Fibroblast of lung (primary cell): Measurements from ENCODE around the gene DEK. TPM values are rescaled to one million over a fixed set of nuclear protein-coding genes. Genes with fewer than 3 reads are reported as not detected.

ENCODE experiments used
- DNase-seq, 2 donors: peaks; one replicate each; pipeline versions ENCODE4 v3.0.0 to v3.0.0-alpha.2; 2010; ENCODE audit warnings: low read depth in 2 of 2
- H2AFZ ChIP-seq: 2 replicates; pipeline ENCODE4 v1.5.1; 2012; ENCODE audit warnings: low read length, control low read depth, inconsistent platforms
- H3K27ac ChIP-seq: 2 replicates; pipeline ENCODE4 v1.5.1; 2011; ENCODE audit warnings: low read length, control low read depth; ENCODE audit not compliant: insufficient read depth
- H3K27me3 ChIP-seq: 2 replicates; pipeline ENCODE4 v1.5.1; 2011; ENCODE audit warnings: mild to moderate bottlenecking, low read length; ENCODE audit not compliant: control insufficient read depth, insufficient read depth
- H3K36me3 ChIP-seq: 2 replicates; pipeline ENCODE4 v1.5.1; 2011; ENCODE audit warnings: low read length; ENCODE audit not compliant: control insufficient read depth, insufficient read depth
- H3K4me1 ChIP-seq: 2 replicates; pipeline ENCODE4 v1.5.1; 2011; ENCODE audit warnings: low read length; ENCODE audit not compliant: control insufficient read depth, insufficient read depth; ENCODE audit errors: extremely low read depth
- H3K4me2 ChIP-seq: 2 replicates; pipeline ENCODE4 v1.5.1; 2011; ENCODE audit warnings: low read length, control low read depth; ENCODE audit not compliant: insufficient read depth; ENCODE audit errors: extremely low read depth
- H3K4me3 ChIP-seq, 4 experiments: fragments of 200-600 bp in 1 of 4; sonication (generic) in 1 of 4; replicated peaks in 1 of 4; 2 replicates each; pipeline ENCODE4 v1.5.1; 2011 to 2016; ENCODE audit warnings: low read length in 4 of 4, low read depth in 3 of 4, mild to moderate bottlenecking in 3 of 4, control low read depth in 2 of 4, inconsistent platforms in 1 of 4, mixed read lengths in 1 of 4; ENCODE audit not compliant: insufficient read depth in 1 of 4; ENCODE audit errors: control extremely low read depth in 1 of 4
- H3K79me2 ChIP-seq: 2 replicates; pipeline ENCODE4 v1.5.1; 2012; ENCODE audit warnings: mild to moderate bottlenecking, low read length, inconsistent platforms; ENCODE audit not compliant: control insufficient read depth, insufficient read depth
- H3K9ac ChIP-seq: 2 replicates; pipeline ENCODE4 v1.5.1; 2011; ENCODE audit warnings: mild to moderate bottlenecking, low read length, control low read depth; ENCODE audit not compliant: insufficient read depth
- H3K9me3 ChIP-seq: 2 replicates; pipeline ENCODE4 v1.5.1; 2012; ENCODE audit warnings: low read depth, low read length; ENCODE audit not compliant: control insufficient read depth, insufficient read depth
- H4K20me1 ChIP-seq: 2 replicates; pipeline ENCODE4 v1.5.1; 2011; ENCODE audit warnings: low read length; ENCODE audit not compliant: control insufficient read depth, insufficient read depth; ENCODE audit errors: extremely low read depth
- CTCF ChIP-seq, 2 donors: IDR thresholded peaks in 1 of 2; conservative IDR thresholded peaks in 1 of 2; 1 replicate in 1 of 2; 2 replicates in 1 of 2; pipeline ENCODE4 v1.5.1; 2011 to 2012; ENCODE audit warnings: low read length in 2 of 2, control low read depth in 1 of 2, inconsistent platforms in 1 of 2, low read depth in 1 of 2, mild to moderate bottlenecking in 1 of 2
- EZH2 ChIP-seq: IDR thresholded peaks from 2 replicates; pipeline ENCODE4 v1.5.1; 2012; ENCODE audit warnings: low read length, control low read depth, mild to moderate bottlenecking; ENCODE audit errors: missing control alignments
- polyA plus RNA-seq, 2 donors: library from polyadenylated mRNA; depleted of rRNA in 1 of 2; stranded (reverse) in 1 of 2; unstranded in 1 of 2; fragments of >200 nt; gene quantifications; 2 replicates each; pipeline ENCODE4 v1.2.1, GENCODE V29; 2011 to 2012; ENCODE audit warnings: missing spikeins in 1 of 2
- total RNA-seq: library from RNA; depleted of rRNA; stranded (reverse); fragments of >200 nt; gene quantifications from 2 replicates; pipeline ENCODE4 v1.2.1, GENCODE V29; 2014

The DEK gene
- total and polyA plus RNA-seq, 2 donors (not counting 1 experiment from before 2014, with no cell fraction given): 108 to 148 TPM

GRCh38 chr6:18284261-18284660 is 19.9 kb upstream of the DEK start:
- Histone ChIP-seq H3K27ac (no peak overlapping the region), H4K20me1 (no peaks in the 10 kb centered on the region), H2AFZ (no peak overlapping the region), H3K4me1 (no peaks in the 10 kb centered on the region), H3K36me3 (no peaks in the 10 kb centered on the region), H3K4me3 (no peak overlapping the region), H3K9me3 (no peaks in the 10 kb centered on the region), H3K27me3 (no peaks in the 10 kb centered on the region), H3K4me2 (no peak overlapping the region), H3K79me2 (no peaks in the 10 kb centered on the region), H3K9ac (no peak overlapping the region)
- TF ChIP-seq EZH2: no peak
- no peak for TF ChIP-seq CTCF (conservative IDR thresholded peaks at IDR 0.05 in 1 of 2, IDR thresholded peaks at IDR 0.05 in 1 of 2; ENCODE audit: low read depth in 1 of 2, low read length in 2 of 2)
- no peak for DNase-seq

- Histone ChIP-seq H3K79me2 (no peaks in the 10 kb centered on the region), H3K9me3 (no peaks in the 10 kb centered on the region), H3K27ac (no peak overlapping the region), H3K36me3 (no peaks in the 10 kb centered on the region), H4K20me1 (no peaks in the 10 kb centered on the region), H2AFZ (no peak overlapping the region), H3K4me2 (no peak overlapping the region), H3K4me1 (no peaks in the 10 kb centered on the region), H3K9ac (no peak overlapping the region), H3K27me3 (peaks cover 12% of the 10 kb centered on the region), H3K4me3 (no peak overlapping the region)
- TF ChIP-seq EZH2: no peak
- TF ChIP-seq CTCF (conservative IDR thresholded peaks at IDR 0.05 in 1 of 2, IDR thresholded peaks at IDR 0.05 in 1 of 2; ENCODE audit: low read depth in 1 of 2, low read length in 2 of 2): no peak
- DNase-seq: no peak
Measured at GRCh38 chr6:18281564-18281963, 17.2 kb upstream of the DEK start.

DNA sequence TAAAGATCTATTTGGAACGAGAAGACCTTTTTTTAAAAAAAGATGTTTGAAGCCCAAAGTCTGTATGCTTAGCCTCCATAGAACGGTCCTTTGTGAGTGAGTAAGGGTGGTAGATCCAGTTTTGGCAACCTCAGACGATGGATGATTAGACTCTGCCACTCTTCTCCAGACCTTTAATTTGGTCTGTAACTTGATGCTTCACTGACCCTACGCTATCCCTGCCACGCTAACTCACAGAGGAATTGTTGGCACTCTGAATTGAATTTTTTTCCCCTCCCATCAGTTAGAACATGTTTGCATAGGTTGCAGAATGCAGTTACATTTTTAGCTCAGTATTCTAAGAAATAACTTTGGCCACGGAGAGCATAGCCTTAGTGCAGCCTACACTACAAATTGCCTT is 15.8 kb upstream of the DEK start:
- peak in 1 of 2 donors; percentile 38 for DNase-seq
- no peak overlapping the region for H3K27ac ChIP-seq
- no peak overlapping the region for H3K9ac ChIP-seq
- no peaks in the 10 kb centered on the region for H3K36me3 ChIP-seq
- peak overlapping the region; percentile 13 for H3K4me2 ChIP-seq
- H4K20me1 ChIP-seq: no peaks in the 10 kb centered on the region
- TF ChIP-seq EZH2 (no peak), CTCF (conservative IDR thresholded peaks at IDR 0.05 in 1 of 2, IDR thresholded peaks at IDR 0.05 in 1 of 2; ENCODE audit: low read depth in 1 of 2, low read length in 2 of 2) (no peak)
- H3K79me2 ChIP-seq: no peaks in the 10 kb centered on the region
- H3K4me1 ChIP-seq: no peaks in the 10 kb centered on the region
- peaks cover 16% of the 10 kb centered on the region for H3K27me3 ChIP-seq
- H3K4me3 ChIP-seq: no peak overlapping the region
- no peaks in the 10 kb centered on the region for H3K9me3 ChIP-seq
- H2AFZ ChIP-seq: no peak overlapping the region
